Testis (tissue), 3 donors: ENCODE results near the gene ARTN. TPM values are rescaled to one million over a fixed set of nuclear protein-coding genes. Genes with fewer than 3 reads are reported as not detected.

ENCODE experiments used
- DNase-seq: peaks from one replicate; pipeline ENCODE4 v3.0.0-alpha.2; 2019
- H3K27ac ChIP-seq, 2 donors: fragments of 200-600 bp; sonication (generic); one replicate each; pipeline ENCODE4 v1.5.1; 2019
- H3K27me3 ChIP-seq: fragments of 200-600 bp; sonication (generic); one replicate; pipeline ENCODE4 v1.5.1; 2019
- H3K36me3 ChIP-seq: fragments of 200-600 bp; sonication (generic); one replicate; pipeline ENCODE4 v1.5.1; 2017; ENCODE audit warnings: low read depth; ENCODE audit errors: missing control alignments
- H3K4me1 ChIP-seq: fragments of 200-600 bp; sonication (generic); one replicate; pipeline ENCODE4 v1.5.1; 2019
- H3K4me3 ChIP-seq, 2 donors: fragments of 200-600 bp; sonication (generic); one replicate each; pipeline ENCODE4 v1.5.1; 2017 to 2019
- H3K9me3 ChIP-seq: fragments of 200-600 bp; sonication (generic); one replicate; pipeline ENCODE4 v1.5.1; 2017
- CTCF ChIP-seq, 3 experiments: fragments of 450-650 bp in 2 of 3; fragments of 200-600 bp in 1 of 3; sonication (generic) in 1 of 3; IDR thresholded peaks; one replicate each; pipeline ENCODE4 v1.5.1; 2016 to 2019; ENCODE audit warnings: antibody characterized with exemption in 3 of 3, mild to moderate bottlenecking in 2 of 3, moderate library complexity in 1 of 3
- POLR2A ChIP-seq: fragments of 450-650 bp; IDR thresholded peaks from one replicate; pipeline ENCODE4 v1.6.1; 2017; ENCODE audit warnings: antibody characterized with exemption, mild to moderate bottlenecking, moderate library complexity
- WGBS, 2 donors: methylation state at CpG; one replicate each; pipeline ENCODE4 v1.1.5; 2018; 5-methylcytosine and 5-hydroxymethylcytosine counted together
- intact Hi-C: fragments of 100-400 bp; cut with DNase I; formaldehyde crosslinking; loops from one replicate; pipeline ENCODE4 v1.15.1; 2023; ENCODE audit warnings: low total_unique reads
- polyA plus RNA-seq: library from polyadenylated mRNA; stranded (reverse); fragments of 350-450 nt; fragmentation: Illumina TruSeq; extraction: RNeasy Lipid Tissue Mini Kit (QIAGEN cat#74804); gene quantifications from one replicate; pipeline ENCODE4 v1.2.3, GENCODE V29; 2014; ENCODE audit warnings: low read depth, low replicate concordance; ENCODE audit not compliant: insufficient read depth
- total RNA-seq, 2 donors: library from RNA; depleted of rRNA; stranded (reverse); fragments of >200 nt; gene quantifications; one replicate each; pipeline ENCODE4 v1.2.3, GENCODE V29; 2016

ARTN gene
- total and polyA plus RNA-seq, 3 donors from 2014 or later = 1.6 to 5.4 (median 1.9) TPM

GRCh38 chr1:43961692-43962091 is 28.1 kb downstream of the ARTN start:
- Histone ChIP-seq H3K36me3 (no peaks in the 10 kb centered on the region), H3K27me3 (no peaks in the 10 kb centered on the region), H3K9me3 (no peaks in the 10 kb centered on the region), H3K27ac (no peak overlapping the region), H3K4me3 (no peak overlapping the region), H3K4me1 (no peaks in the 10 kb centered on the region)
- intact Hi-C loops = no loop called here
- TF ChIP-seq CTCF (IDR thresholded peaks at IDR 0.05) (no peak), POLR2A (no peak)
- WGBS, 2 donors = 82 to 92% methylated on average over 3 of the region's 3 CpGs
- DNase-seq = no peak

GRCh38 chr1:43962324-43962723 is 28.7 kb downstream of the ARTN start:
- Histone ChIP-seq H3K36me3 (no peaks in the 10 kb centered on the region), H3K27me3 (no peaks in the 10 kb centered on the region), H3K4me3 (no peak overlapping the region), H3K9me3 (no peaks in the 10 kb centered on the region), H3K27ac (no peak overlapping the region), H3K4me1 (no peaks in the 10 kb centered on the region)
- WGBS, 2 donors = 89 to 96% methylated on average over 2 of the region's 2 CpGs
- intact Hi-C loops = no loop called here
- TF ChIP-seq POLR2A (no peak), CTCF (IDR thresholded peaks at IDR 0.05) (no peak)
- no peak for DNase-seq

GRCh38 chr1:43963006-43963405 is 29.4 kb downstream of the ARTN start:
- H3K36me3 ChIP-seq = no peaks in the 10 kb centered on the region
- H3K4me1 ChIP-seq = no peaks in the 10 kb centered on the region
- DNase-seq = no peak
- TF ChIP-seq CTCF (IDR thresholded peaks at IDR 0.05) = no peak
- TF ChIP-seq POLR2A = no peak
- WGBS, 2 donors = 93 to 100% methylated on average over 1 to 3 of the region's 3 CpGs
- H3K27ac ChIP-seq = no peak overlapping the region
- H3K27me3 ChIP-seq = no peaks in the 10 kb centered on the region
- no peaks in the 10 kb centered on the region for H3K9me3 ChIP-seq
- intact Hi-C loops = no loop called here
- no peak overlapping the region for H3K4me3 ChIP-seq

- H3K4me3 ChIP-seq = no peak overlapping the region
- intact Hi-C loops = no loop called here
- no peak for DNase-seq
- no peaks in the 10 kb centered on the region for H3K27me3 ChIP-seq
- H3K4me1 ChIP-seq = no peaks in the 10 kb centered on the region
- WGBS, 2 donors = 91% methylated on average over 5 of the region's 5 CpGs
- H3K9me3 ChIP-seq = no peaks in the 10 kb centered on the region
- no peak for TF ChIP-seq POLR2A
- no peak for TF ChIP-seq CTCF (IDR thresholded peaks at IDR 0.05)
- H3K36me3 ChIP-seq = no peaks in the 10 kb centered on the region
- H3K27ac ChIP-seq = no peak overlapping the region
Measured at GRCh38 chr1:43963890-43964289, 30.3 kb downstream of the ARTN start.

- Histone ChIP-seq H3K4me3 (no peak overlapping the region), H3K4me1 (peaks cover under 1% of the 10 kb centered on the region), H3K9me3 (no peaks in the 10 kb centered on the region), H3K27me3 (no peaks in the 10 kb centered on the region), H3K36me3 (no peaks in the 10 kb centered on the region), H3K27ac (no peak overlapping the region)
- no peak for DNase-seq
- WGBS, 2 donors = 92 to 93% methylated on average over 2 to 3 of the region's 3 CpGs
- intact Hi-C loops = no loop called here
- TF ChIP-seq POLR2A (no peak), CTCF (IDR thresholded peaks at IDR 0.05) (no peak)
Measured at GRCh38 chr1:43965316-43965715, 31.7 kb downstream of the ARTN start.
